Vagina (tissue), 2 donors: ENCODE data around the gene PDZD4. TPM values are rescaled to one million over a fixed set of nuclear protein-coding genes. Genes with fewer than 3 reads are reported as not detected.

Source experiments
- DNase-seq, 2 donors: peaks; one replicate each; pipeline ENCODE4 v3.0.0-alpha.2; 2017; ENCODE audit errors: extremely low spot score in 2 of 2
- H3K27ac ChIP-seq: fragments of 200-600 bp; sonication (generic); one replicate; pipeline ENCODE4 v1.5.1; 2019
- H3K27me3 ChIP-seq: fragments of 200-600 bp; sonication (generic); one replicate; pipeline ENCODE4 v1.5.1; 2019
- H3K36me3 ChIP-seq, 2 donors: fragments of 200-600 bp; sonication (generic); one replicate each; pipeline ENCODE4 v1.5.1; 2017 to 2019
- H3K4me1 ChIP-seq: fragments of 200-600 bp; sonication (generic); one replicate; pipeline ENCODE4 v1.5.1; 2019
- H3K4me3 ChIP-seq, 2 donors: fragments of 200-600 bp; sonication (generic); 1 replicate in 1 of 2; 2 replicates in 1 of 2; pipeline ENCODE4 v1.5.1; 2016 to 2019
- H3K9me3 ChIP-seq: fragments of 200-600 bp; sonication (generic); one replicate; pipeline ENCODE4 v1.5.1; 2019
- CTCF ChIP-seq, 3 experiments: fragments of 450-650 bp in 2 of 3; fragments of 200-600 bp in 1 of 3; sonication (generic) in 1 of 3; IDR thresholded peaks; one replicate each; pipeline ENCODE4 v1.5.1; 2017 to 2019; ENCODE audit warnings: antibody characterized with exemption in 3 of 3, mild to moderate bottlenecking in 2 of 3, moderate library complexity in 2 of 3
- POLR2A ChIP-seq, 2 donors: fragments of 450-650 bp; IDR thresholded peaks; one replicate each; pipeline ENCODE4 v1.6.1; 2017; ENCODE audit warnings: antibody characterized with exemption in 2 of 2, mild to moderate bottlenecking in 2 of 2, moderate library complexity in 2 of 2
- POLR2AphosphoS5 ChIP-seq, 2 donors: sonication (generic); formaldehyde crosslinking; IDR thresholded peaks; one replicate each; pipeline ENCODE4 v1.9.0; 2017; ENCODE audit warnings: antibody characterized with exemption in 2 of 2, mild to moderate bottlenecking in 2 of 2, low read depth in 1 of 2; ENCODE audit not compliant: insufficient read depth in 1 of 2
- intact Hi-C: fragments of 100-400 bp; cut with DNase I; formaldehyde crosslinking; loops from one replicate; pipeline ENCODE4 v1.15.1; 2023
- total RNA-seq: library from RNA; depleted of rRNA; stranded (reverse); fragments of >200 nt; gene quantifications from one replicate; pipeline ENCODE4 v1.2.3, GENCODE V29; 2016

The PDZD4 gene
- total RNA-seq, 1 donor from 2014 or later = 10.3 TPM

GRCh38 chrX:153794018-153794896, 36.1 kb downstream of the PDZD4 start, which contains the start of the genes IDH3G and SSR4:
IDH3G (minus strand) TSS chrX:153794375; CDS start chrX:153794326, 49 bp downstream.
SSR4 (plus strand) TSS chrX:153794668; CDS start chrX:153794688, 20 bp downstream.
- H3K9me3 ChIP-seq = no peaks in the 10 kb centered on the region
- peak within 1 kb of the TSS; percentile 59 to 61 for H3K4me3 ChIP-seq
- peak in 1 of 2 donors; percentile 93 for DNase-seq
- TF ChIP-seq POLR2A (IDR thresholded peaks at IDR 0.05) (peak in 1 of 2 donors; percentile 25), CTCF (IDR thresholded peaks at IDR 0.05) (no peak), POLR2AphosphoS5 (IDR thresholded peaks at IDR 0.05; ENCODE audit: insufficient read depth in 1 of 2, low read depth in 1 of 2) (peak; percentile 85 to 87)
- H3K36me3 ChIP-seq = peaks cover 0 to 21% of the 10 kb centered on the region in 2 donors
- H3K27me3 ChIP-seq = no peaks in the 10 kb centered on the region
- H3K4me1 ChIP-seq = peaks cover 41% of the 10 kb centered on the region
- peak within 1 kb of the TSS; percentile 85 for H3K27ac ChIP-seq
- intact Hi-C loops = no loop called here

DNA sequence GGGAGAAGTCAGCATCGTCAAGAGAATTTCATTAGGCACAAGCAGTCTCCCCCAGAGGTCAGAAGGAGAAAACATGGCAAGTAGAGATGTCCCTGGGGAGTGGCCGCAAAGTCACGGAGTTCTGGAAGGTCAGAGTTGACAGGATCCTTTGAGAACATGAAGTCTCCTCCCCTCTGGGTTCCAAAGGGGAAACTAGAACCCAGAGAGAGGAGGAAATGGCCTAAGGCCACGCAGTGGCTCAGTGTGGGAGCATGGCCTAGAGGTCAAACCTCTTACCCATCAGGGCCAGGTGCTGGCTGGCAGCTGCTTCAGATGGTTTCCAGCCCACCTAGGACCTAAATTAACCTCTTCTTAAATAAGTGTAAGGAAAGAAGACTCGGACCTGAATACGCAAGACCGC, 37.1 kb downstream of the PDZD4 start:
- Histone ChIP-seq H3K27me3 (no peaks in the 10 kb centered on the region), H3K4me1 (peaks cover 41% of the 10 kb centered on the region), H3K9me3 (no peaks in the 10 kb centered on the region), H3K4me3 (peak overlapping the region; percentile 59 to 61), H3K27ac (peak overlapping the region; percentile 85), H3K36me3 (peaks cover 0 to 15% of the 10 kb centered on the region in 2 donors)
- DNase-seq = no peak
- intact Hi-C loops = no loop called here
- no peak for TF ChIP-seq CTCF (IDR thresholded peaks at IDR 0.05)
- no peak for TF ChIP-seq POLR2A (IDR thresholded peaks at IDR 0.05)
- no peak for TF ChIP-seq POLR2AphosphoS5 (IDR thresholded peaks at IDR 0.05; ENCODE audit: insufficient read depth in 1 of 2, low read depth in 1 of 2)

DNA sequence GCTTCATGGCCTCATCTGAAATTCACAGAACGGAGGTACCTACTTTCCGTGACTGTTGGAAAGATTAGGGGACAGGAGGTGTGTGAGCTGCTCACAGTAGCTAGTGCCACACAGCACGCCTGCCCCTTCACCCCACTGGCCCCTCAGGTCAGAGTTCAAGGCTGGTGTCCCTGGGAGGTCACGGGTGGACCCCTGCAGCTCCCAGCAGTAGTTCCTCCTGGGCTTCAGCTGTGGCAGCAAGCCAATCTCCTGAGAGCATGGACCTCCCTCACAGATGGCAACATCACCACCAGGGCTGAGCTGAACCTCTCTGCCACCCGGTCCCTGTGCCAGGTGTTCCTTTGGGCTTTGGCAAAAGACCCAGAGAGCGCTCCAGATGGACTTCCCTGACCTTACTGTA, 38.0 kb downstream of the PDZD4 start:
- no peak for DNase-seq
- no peaks in the 10 kb centered on the region for H3K9me3 ChIP-seq
- peaks cover 41% of the 10 kb centered on the region for H3K4me1 ChIP-seq
- no peak overlapping the region for H3K27ac ChIP-seq
- H3K27me3 ChIP-seq = no peaks in the 10 kb centered on the region
- intact Hi-C loops = no loop called here
- peaks cover 0 to 6% of the 10 kb centered on the region in 2 donors for H3K36me3 ChIP-seq
- TF ChIP-seq CTCF (IDR thresholded peaks at IDR 0.05) (no peak), POLR2AphosphoS5 (IDR thresholded peaks at IDR 0.05; ENCODE audit: insufficient read depth in 1 of 2, low read depth in 1 of 2) (no peak), POLR2A (IDR thresholded peaks at IDR 0.05) (no peak)
- H3K4me3 ChIP-seq = no peak overlapping the region

DNA sequence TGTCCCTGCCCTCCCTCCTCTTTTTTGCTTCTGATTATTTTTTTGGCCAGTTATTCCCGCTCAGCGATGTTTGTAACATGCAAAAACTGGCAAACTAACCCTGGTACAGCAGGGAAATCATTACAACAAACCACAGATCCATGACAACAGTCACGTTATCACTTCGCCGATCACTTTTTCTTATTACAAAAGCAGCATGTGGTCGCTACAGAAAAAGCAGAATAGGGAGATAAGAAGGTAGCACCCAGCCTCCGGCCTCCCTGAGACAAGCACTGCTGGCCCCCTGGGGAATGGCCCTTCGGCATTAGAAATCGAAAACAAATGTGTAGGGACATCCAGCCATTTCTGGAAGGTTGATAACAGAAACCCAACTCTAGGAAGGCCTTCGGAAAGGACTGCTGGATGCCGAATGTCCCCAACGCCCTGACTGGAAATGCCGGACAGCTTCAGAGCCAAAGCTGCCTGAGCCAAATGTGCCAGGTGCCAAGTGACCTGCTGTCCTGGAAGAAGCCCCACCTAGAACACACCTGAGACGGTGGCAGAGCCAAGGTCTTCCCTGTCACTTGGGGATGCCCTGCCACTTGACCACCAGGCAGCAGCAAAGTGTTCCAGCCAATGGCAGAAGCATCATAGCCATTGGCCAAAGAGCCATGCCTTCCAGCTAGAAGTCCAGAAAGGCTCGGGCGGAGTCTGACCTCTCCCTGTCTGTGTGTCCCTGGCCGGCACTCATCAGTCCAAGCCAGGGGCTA, 39.1 kb downstream of the PDZD4 start:
- H3K9me3 ChIP-seq = no peaks in the 10 kb centered on the region
- H3K36me3 ChIP-seq = peaks cover 0 to 5% of the 10 kb centered on the region in 2 donors
- no peaks in the 10 kb centered on the region for H3K27me3 ChIP-seq
- peaks cover 41% of the 10 kb centered on the region for H3K4me1 ChIP-seq
- intact Hi-C loops = no loop called here
- TF ChIP-seq POLR2A (IDR thresholded peaks at IDR 0.05) = no peak
- no peak for TF ChIP-seq POLR2AphosphoS5 (IDR thresholded peaks at IDR 0.05; ENCODE audit: insufficient read depth in 1 of 2, low read depth in 1 of 2)
- no peak for TF ChIP-seq CTCF (IDR thresholded peaks at IDR 0.05)
- H3K4me3 ChIP-seq = no peak overlapping the region
- no peak overlapping the region for H3K27ac ChIP-seq
- DNase-seq = no peak
